Adipose tissue (tissue), 3 donors: ENCODE data around the gene FANCC. TPM values are rescaled to one million over a fixed set of nuclear protein-coding genes. Genes with fewer than 3 reads are reported as not detected.

Experiments
- H3K27ac ChIP-seq: one replicate; pipeline ENCODE4 v1.5.1; 2013; ENCODE audit warnings: low read depth, low read length
- WGBS, 3 donors: extraction: QIAGEN DNeasy Blood & Tissue Kit; methylation state at CpG; one replicate each; pipeline ENCODE4 v1.1.7; 2013; 5-methylcytosine and 5-hydroxymethylcytosine counted together
- polyA plus RNA-seq, 3 donors: library from polyadenylated mRNA; stranded (reverse); fragments of 200-250 nt; gene quantifications; one replicate each; pipeline ENCODE4 v1.2.3, GENCODE V29; 2013
- donor health status: healthy with polysubstance abuse.
- donor health status: Bipolar disorder and iron deficiency.
- donor health status: healthy.

The FANCC gene
- polyA plus RNA-seq, 3 donors = 2.0 to 3.5 (median 2.5) TPM

DNA sequence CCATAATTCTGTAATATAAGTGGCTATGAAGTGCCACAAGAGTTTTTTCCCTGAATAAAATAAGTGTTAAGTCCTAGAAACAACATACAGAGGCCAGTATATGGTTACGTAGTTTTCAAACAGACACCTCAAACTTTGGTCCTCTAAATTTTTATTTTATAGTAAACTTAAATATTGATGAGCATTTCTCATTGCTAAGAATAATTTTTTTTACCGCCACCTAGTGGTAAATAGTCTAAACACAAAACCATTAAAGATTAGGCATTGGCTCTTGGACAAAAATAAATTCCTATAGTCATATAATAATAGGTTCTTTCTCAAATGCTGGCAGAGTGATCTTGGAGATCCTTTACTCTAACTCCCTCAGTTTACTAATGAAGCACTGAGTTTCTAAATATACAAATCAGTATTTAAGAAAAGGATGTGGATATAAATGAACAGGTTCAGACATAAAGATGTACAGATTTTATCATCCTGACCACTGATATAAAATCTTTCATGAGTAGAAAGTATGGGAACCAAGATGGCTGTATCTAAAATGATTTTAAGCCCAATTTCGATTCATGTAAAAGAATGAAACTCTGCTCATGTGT lies 136.2 kb downstream of the FANCC start:
- 70 to 77% (median 72%) methylated on average over 3 of the region's 3 CpGs for WGBS, 3 donors

DNA sequence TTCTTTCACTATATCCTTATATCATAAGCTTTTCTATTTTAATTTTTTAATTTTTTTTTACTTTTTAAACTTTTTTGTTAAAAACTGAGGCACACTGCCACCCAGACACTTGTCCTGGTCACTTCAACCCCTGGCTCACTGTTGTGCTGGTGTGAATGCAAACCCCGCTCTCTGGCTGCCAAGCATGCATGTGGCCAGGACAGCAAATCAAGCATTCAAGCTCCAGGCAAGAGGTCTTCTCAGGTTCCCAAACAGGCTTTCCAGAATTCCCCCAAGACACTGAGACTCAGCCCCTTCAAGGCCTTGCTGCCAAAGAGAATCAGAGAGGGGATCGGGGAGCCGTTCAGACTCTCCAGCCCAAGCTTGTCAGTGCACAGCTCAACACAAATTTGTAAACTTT lies 139.9 kb downstream of the FANCC start:
- H3K27ac ChIP-seq = no peak overlapping the region
- 80 to 99% (median 86%) methylated on average over 3 of the region's 3 CpGs for WGBS, 3 donors

More for the DNA sequence above, 136.2 kb downstream of the FANCC start:
- H3K27ac ChIP-seq = no peak overlapping the region

DNA sequence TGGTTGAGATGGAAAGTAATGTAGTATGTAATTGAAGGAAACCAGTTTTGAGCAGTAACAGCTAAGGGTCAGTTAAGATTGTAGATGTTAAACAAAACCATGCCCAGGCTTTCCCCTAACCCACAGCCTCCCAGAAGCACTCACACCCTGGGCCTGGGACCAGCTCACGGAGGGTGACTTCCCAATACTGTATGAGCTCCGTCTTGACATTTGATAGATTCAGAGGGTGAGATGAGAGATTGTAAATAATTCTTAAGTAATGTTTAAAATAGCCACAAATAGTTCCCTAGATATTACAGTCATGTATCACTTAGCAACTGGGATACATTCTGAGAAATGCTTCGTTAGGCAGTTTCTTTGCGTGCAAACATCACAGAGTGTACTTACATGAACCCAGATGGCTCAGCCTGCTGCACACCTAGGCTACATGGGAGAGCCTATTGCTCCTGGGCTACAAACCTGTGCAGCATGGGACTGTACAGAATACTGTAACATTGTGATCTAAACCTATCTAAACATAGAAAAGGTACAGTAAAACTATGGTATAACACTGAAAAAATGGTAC lies 140.7 kb downstream of the FANCC start:
- H3K27ac ChIP-seq = no peak overlapping the region
- WGBS, 3 donors = 90 to 97% (median 95%) methylated on average over 4 of the region's 4 CpGs

DNA sequence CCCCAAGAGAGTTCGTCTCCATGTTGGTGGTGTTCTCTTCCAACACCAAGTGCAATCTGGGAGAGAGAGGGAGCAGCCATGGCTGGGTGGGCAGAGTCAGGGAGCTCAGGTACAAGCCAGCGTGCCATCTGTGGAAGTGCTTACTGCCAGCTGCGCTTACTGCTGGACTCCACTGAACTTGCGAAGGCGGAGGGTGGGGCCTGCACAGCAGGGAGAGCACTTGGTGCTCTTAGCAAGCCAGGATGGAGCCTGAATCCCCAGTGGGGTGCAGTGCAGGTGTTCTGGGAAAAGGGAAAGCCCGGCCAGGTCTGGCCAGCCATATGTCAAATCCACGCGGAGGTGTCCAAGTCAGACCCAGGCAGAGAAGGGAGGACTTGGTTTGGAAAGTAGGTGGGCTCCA lies 142.0 kb downstream of the FANCC start:
- WGBS, 3 donors = 94 to 96% (median 95%) methylated on average over 8 of the region's 8 CpGs
- H3K27ac ChIP-seq = no peak overlapping the region

DNA sequence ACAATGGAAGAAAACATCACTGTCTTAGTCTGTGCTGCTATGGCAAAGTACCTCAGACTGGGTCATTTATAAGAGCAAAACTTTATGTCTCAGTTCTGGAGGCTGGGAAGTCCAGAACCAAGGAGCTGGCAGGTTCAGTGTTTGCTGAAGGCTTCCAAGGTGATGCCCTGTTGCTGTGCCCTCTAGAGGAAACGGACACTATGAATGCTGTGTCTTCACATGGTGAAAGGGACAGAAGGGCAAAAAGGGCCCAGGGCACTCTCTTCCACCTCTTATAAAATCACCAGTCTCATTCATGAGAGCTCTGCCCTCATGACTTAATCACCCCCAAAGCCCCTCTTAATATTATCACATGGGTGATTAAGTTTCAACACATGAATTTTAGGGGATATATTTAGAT lies 143.5 kb downstream of the FANCC start:
- 87 to 96% (median 88%) methylated on average over 1 of the region's 1 CpG for WGBS, 3 donors
- H3K27ac ChIP-seq = no peak overlapping the region

DNA sequence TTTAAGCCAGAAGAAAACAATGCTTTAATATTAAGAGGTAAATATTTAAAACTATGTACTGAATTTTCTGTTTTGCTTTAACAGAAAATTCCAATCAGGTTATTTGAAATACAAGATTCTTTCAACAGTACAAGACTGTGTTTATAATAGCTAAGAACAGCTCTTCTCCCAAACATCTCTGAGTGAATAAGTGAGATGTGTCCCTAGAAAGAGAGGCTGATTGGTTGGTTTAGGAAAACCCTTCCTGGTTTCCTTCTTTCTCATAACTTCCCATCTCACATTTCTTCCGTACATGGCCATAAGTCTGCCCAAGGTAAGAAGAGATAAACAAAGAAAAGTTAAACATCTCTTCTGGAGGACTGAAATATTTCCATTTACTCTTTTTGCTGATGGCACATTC lies 145.9 kb downstream of the FANCC start:
- WGBS, 3 donors = 80 to 83% (median 81%) methylated on average over 1 of the region's 1 CpG

DNA sequence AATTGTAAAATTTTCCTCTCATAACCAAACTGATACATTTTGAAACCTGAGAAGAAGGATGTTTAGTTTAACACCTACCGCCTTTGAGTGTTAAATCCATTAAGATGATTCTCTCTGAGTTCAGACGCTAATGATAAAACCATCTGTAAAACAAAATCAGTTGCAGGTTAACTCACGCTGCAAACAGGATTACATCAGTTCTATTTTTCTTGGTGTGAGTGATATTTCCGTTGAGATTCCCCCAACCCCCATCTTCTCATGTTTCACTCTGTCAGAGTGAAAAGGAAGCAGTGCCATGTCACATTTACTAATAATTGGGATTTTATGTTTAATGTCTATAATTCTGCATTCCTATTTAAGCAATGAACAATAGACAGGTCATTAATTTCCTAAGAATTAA lies 146.5 kb downstream of the FANCC start:
- WGBS, 3 donors = 65 to 66% (median 65%) methylated on average over 4 of the region's 4 CpGs
- no peak overlapping the region for H3K27ac ChIP-seq

More for the DNA sequence above, 145.9 kb downstream of the FANCC start:
- no peak overlapping the region for H3K27ac ChIP-seq

DNA sequence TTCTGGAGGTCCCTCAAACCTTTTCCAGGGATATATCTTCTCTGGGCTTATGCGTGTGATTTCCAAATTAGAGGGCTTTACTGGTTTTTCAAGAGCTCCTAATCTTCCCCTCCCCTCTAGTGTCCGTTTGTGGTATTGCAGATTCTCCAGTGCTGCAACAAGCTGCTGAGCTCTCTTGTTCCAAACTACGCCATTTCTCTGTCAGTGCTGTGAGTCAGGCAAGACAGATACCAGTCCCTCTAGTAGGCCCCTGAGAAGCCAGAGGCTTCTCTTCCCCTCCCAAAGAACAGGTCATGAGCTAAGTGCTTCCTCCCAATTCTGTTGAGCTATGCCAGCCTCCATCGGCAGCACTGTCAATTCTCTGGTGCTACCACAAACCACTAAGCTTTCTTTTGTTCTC lies 149.5 kb downstream of the FANCC start:
- 58 to 67% (median 61%) methylated on average over 4 of the region's 4 CpGs for whole genome bisulfite sequencing, 3 donors
- no peak overlapping the region for H3K27ac ChIP-seq

DNA sequence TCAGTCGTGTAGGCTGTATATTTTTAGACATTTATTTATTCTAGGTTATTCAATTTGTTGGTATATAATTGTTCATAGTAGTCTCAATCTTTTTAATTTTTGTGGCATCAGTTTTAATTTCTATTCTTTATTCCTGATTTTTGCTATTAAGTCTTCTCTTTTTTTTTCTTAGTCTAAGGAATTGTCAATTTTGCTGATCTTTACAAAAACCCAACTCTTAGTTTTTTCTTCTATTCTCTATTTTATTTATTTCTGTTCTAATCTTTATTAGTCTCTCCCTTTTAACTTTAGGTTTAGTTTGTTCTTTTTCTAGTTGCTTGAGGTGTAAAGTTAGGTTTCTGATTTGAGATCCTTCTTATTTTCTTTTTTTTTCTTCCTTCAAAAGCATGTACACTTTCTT lies 152.5 kb downstream of the FANCC start:
- H3K27ac ChIP-seq = no peak overlapping the region
- 89 to 94% (median 91%) methylated on average over 1 of the region's 1 CpG for WGBS, 3 donors

DNA sequence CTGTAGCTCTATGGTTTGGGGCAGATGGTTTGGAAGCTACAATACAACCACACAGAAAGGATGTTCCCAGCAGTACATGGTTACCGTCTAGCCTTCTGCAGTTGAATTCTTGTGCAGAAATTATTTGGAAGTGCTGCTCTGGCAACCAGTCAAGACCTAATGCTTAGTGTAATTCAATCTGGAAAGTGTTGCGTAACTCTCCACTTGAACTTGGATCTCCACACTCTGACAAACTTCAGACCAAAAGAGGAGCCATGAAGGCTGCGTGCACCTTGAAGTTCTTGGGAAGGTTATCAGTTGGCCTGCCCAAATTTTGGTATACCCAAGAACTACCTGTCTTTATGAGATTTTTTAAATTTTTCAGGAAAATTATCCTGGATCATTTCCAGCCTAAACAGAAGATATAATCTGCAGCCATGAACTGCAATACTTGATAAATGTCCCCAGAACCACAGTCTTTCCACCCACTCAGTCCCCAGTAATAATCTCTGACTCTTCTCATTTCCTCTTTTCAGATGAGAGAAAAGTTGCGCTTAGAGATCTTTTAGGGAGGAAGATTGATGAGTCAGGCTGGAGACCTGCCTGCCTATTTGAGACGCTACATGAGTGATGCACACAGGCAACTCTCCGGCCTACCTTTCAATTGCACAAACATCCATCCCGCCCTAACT lies 159.9 kb downstream of the FANCC start:
- WGBS, 3 donors = 55 to 71% (median 59%) methylated on average over 7 of the region's 7 CpGs
- H3K27ac ChIP-seq = no peak overlapping the region

DNA sequence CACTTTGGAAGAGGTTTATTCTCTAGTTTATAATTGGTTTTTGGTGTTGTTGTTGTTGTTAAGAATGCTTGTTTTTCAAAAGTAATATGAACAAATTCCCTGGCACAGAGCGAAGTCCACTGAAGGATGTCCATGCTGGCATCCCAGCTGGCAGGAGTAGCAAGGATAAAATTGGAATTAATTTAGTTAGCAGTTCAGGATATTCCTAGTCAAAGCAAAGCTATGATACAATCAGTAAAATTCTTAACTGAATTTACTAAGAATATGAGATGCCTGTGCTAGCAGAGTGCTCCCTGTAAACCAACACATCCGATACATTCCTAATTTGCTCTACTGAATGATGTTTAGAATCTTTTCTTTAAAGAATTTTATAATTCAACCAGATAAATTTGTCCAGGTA lies 161.4 kb downstream of the FANCC start:
- 94 to 100% (median 97%) methylated on average over 2 of the region's 2 CpGs for WGBS, 3 donors
- no peak overlapping the region for H3K27ac ChIP-seq

DNA sequence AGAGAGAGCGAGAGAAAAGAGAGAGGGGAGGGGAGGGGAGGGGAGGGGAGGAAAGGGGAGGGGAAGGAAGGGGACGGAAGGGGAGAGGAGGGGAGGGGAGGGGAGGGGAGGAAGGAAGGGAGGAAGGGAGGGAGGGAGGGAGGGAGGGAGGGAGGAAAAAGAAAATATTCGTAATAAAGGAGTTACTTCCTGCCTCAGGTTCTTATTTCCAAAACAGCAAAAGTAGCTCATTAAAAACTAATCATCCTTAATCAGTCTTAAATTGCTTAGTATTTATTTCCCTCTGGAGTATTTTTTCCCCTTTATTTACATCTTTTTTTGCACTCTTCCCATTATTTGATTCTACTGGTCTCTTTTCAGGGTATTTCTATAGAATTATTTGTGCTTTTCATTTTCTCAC lies 162.3 kb downstream of the FANCC start:
- no peak overlapping the region for H3K27ac ChIP-seq
- 24 to 71% (median 47%) methylated on average over 1 to 2 of the region's 3 CpGs for WGBS, 3 donors

DNA sequence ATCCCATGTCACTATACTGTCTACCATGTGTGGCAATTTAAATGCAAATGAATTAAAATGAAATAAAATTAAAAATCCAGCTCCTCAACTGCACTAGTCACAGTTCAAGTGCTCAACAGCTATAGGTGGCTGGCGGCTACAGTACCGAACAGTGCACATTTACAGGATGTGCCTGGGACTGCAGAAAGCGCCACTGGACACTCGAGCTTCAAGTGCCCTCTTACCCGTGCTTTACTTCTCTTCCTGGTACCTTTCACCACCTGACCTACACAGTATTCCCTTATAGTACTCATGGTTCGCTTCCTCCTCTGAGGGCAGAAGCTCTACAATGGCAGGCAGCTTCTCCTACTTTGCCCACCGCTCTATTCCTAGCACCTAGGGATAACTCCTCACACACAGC lies 166.6 kb downstream of the FANCC start:
- WGBS, 3 donors = 93 to 97% (median 95%) methylated on average over 7 of the region's 7 CpGs
- H3K27ac ChIP-seq = no peak overlapping the region

DNA sequence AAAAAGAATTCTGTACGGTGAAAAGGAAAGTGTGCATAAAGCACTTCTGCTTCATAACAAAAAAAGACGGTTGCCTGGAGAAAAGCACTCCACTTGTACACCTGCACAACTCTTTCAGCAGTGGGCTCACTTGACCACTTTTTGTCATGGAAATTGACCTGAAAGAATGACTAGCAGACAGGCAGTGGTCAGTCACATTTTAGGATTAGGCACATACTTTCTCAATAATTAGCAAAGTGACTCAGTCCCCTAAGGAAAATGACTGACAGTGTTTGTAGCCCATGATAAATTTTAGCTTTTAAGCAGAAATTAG lies 169.3 kb downstream of the FANCC start:
- WGBS, 3 donors = 67 to 91% (median 90%) methylated on average over 2 of the region's 2 CpGs
- H3K27ac ChIP-seq = no peak overlapping the region

DNA sequence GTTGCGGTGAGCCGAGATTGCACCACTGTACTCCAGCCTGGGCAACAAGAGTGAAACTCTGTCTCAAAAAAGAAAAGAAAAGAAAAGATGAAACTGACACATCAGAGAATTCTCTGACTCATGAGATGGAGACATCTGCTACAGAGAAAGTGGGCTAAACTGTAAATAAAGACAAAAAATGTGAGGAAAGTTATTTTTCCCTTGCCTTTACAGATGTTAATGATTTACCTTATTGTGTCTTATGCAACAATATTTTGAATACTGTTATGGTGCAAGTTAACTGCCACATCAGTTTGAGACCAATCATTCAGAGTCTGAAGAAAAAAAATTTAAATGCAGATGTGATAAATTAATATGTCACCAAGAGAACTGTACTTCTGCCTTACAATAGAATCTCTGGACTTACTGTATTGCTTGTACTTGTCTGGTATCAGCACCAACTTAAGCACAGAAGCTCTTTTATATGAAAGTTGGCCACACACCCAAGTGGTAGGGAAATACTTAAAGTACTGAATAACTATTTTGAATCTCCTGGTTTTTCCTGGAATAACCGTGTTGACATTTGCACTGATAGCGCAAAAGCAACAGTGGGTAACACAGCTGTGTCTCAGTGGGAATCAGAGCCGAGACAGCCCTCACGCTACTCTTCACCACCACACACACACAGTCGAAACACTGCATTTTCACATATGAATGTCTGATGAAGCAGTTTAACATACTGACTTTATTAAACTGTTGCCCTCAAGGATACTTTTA lies 169.9 kb downstream of the FANCC start:
- WGBS, 3 donors = 70 to 95% (median 91%) methylated on average over 7 of the region's 7 CpGs
- H3K27ac ChIP-seq = no peak overlapping the region

DNA sequence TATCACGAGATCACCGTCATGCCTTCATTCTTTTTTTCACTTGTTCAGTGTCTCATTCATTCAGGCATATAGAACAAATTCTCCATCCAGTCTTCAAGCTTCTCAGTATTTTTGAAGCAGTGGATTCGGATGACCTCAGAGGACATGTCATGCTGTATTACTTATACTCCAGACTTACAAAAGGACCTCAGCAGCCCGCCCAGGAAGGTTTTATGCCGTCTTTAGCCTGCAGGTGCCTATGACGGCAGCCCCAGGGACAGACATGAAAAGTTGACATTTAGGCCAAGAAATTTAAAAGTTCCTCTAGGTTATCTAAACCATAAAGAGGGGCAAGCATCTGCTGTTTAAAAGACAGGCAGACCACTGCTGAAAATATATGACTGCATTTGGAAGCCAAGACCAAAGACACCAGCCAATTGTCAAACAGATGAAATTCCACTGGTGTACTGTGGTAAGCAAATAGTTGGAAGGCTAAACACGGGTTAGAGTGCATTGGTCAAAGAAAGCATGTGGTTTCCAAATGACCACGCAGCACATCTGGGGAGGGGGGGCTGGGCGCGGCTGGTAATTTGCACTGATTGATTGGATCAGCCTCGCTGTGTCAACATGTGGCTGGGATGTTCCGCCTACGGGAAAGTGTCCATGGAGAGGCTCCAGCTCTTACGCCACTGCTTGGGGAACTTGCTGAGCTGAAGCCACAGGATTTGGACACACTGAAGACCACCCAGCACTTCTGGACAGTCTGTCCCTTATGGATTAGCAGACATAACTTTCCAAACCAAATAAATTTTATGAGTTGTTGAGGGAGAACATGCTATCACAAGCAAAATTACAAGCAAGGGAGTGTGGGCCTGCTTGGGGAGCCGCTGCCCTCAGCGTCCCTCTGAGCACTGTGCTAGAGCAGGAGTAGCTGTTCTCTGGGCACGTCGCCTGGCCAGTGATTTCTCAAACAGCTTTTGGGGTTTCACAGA lies 173.6 kb downstream of the FANCC start:
- WGBS, 3 donors = 66 to 83% (median 74%) methylated on average over 18 of the region's 18 CpGs
- H3K27ac ChIP-seq = no peak overlapping the region

DNA sequence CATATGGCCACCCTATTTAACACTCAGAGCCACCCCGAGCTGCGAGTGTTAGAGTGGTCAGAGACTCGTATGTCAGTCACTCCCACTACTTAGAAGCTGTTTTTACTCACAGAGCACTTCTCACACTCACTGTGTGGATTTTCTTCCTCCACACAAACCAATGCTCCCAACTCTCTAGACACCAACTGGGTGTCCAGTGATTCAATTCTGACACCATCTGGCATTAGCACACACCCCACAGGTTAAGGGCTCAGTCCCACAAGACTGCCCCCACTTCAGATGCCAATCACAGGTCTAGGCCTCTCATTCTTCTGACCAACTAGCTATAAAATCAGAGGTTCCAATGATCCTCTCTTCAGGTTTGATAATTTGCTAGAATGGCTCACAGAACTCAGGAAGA lies 174.8 kb downstream of the FANCC start:
- WGBS, 3 donors = 94 to 95% (median 95%) methylated on average over 3 of the region's 3 CpGs

DNA sequence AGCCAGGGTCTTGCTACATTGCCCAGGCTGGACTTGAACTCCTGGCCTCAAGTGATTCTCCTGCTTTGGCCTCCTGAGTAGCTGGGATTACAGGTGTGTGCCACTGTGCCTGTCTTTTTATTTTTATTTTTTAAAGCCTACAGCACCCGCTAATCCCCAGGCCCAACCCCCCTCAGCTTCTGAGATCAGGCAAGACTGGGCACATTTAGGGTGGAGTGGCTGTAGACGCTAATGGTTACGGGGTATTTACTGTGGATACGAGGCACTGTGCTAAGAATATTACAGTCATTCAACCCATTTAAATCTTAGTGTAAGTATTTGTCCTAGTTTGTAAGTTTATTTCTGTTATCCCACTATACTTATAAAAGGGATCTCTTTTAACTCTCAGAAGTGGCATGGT lies 175.2 kb downstream of the FANCC start:
- H3K27ac ChIP-seq = no peak overlapping the region
- 96 to 99% (median 98%) methylated on average over 4 of the region's 4 CpGs for WGBS, 3 donors

More for the DNA sequence above, 174.8 kb downstream of the FANCC start:
- no peak overlapping the region for H3K27ac ChIP-seq
